Stimulated activated CD8-positive, alpha-beta memory T cell treated with anti-CD3 and anti-CD28 coated beads, Interleukin-15, amount 100 ng/mL, for 1 hour (primary cell): ENCODE measurements around the gene SLC46A1.
"Not testable (repeated sequence)": the region's sequence is repeated elsewhere in the genome, so short reads cannot be mapped to it uniquely, and the experiment has no call there.

Experiments
- DNase-seq: peaks from one replicate; pipeline ENCODE4 v3.0.0-alpha.2; 2020; ENCODE audit warnings: low read depth

The SLC46A1 gene

GRCh38 chr17:28405632-28406472, at the start of gene SLC46A1:
TSS of gene SLC46A1 (minus strand) at chr17:28406212. CDS start at chr17:28406114, 98 bp downstream.
- no peak for DNase-seq

- DNase-seq = no peak
These were observed 43.8 kb upstream of the SLC46A1 start for GRCh38 chr17:28449859-28450258.

- DNase-seq = no peak
These were observed 41.4 kb upstream of the SLC46A1 start for GRCh38 chr17:28447396-28447760.

- DNase-seq = no peak
These were observed 40.8 kb upstream of the SLC46A1 start for GRCh38 chr17:28446716-28447395.

- DNase-seq = no peak
These were observed 38.1 kb upstream of the SLC46A1 start for GRCh38 chr17:28443901-28444638.

- not testable (repeated sequence) for DNase-seq
These were observed 28.3 kb upstream of the SLC46A1 start for GRCh38 chr17:28434326-28434725.

GRCh38 chr17:28433721-28434120, 27.7 kb upstream of the SLC46A1 start:
- DNase-seq = no peak

- DNase-seq = not testable (repeated sequence)
These were observed 22.0 kb upstream of the SLC46A1 start for GRCh38 chr17:28427982-28428381.

GRCh38 chr17:28427371-28427770, 21.4 kb upstream of the SLC46A1 start:
- DNase-seq = no peak

- no peak for DNase-seq
These were observed 20.1 kb upstream of the SLC46A1 start for GRCh38 chr17:28426081-28426519.

- DNase-seq = no peak
These were observed 19.2 kb upstream of the SLC46A1 start for GRCh38 chr17:28425206-28425605.

- DNase-seq = no peak
These were observed 15.8 kb upstream of the SLC46A1 start for GRCh38 chr17:28421787-28422305.

GRCh38 chr17:28416703-28417311, 10.8 kb upstream of the SLC46A1 start:
- DNase-seq = no peak

GRCh38 chr17:28415886-28416285, 9.9 kb upstream of the SLC46A1 start:
- DNase-seq = no peak

- no peak for DNase-seq
These were observed 7.8 kb upstream of the SLC46A1 start for GRCh38 chr17:28413804-28414203.

GRCh38 chr17:28412099-28412498, 6.1 kb upstream of the SLC46A1 start:
- no peak for DNase-seq

GRCh38 chr17:28407974-28408306, 1.9 kb upstream of the SLC46A1 start:
- no peak for DNase-seq

- DNase-seq = no peak
These were observed 1.3 kb upstream of the SLC46A1 start for GRCh38 chr17:28407130-28407973.

GRCh38 chr17:28406473-28406814, 432 bp upstream of the SLC46A1 start:
- DNase-seq = no peak

GRCh38 chr17:28404812-28405570, 1.0 kb downstream of the SLC46A1 start:
- no peak for DNase-seq

GRCh38 chr17:28404461-28404811, 1.6 kb downstream of the SLC46A1 start:
- DNase-seq = no peak
